ENCODE measurements around the gene RANBP3.

- TF ChIP-seq POLR2AphosphoS5 (IDR thresholded peaks at IDR 0.05; ENCODE audit: low read depth, low read length), result no peak
- no peak for TF ChIP-seq CHD2 (IDR thresholded peaks at IDR 0.05; ENCODE audit: low read length)
These were observed 9.9 kb downstream of the RANBP3 start for GRCh38 chr19:5967994-5968430.

All from H1 (cell line).